Stomach smooth muscle (tissue), 2 donors: ENCODE measurements around the gene PURA.

Experiments used
- H3K27ac ChIP-seq: one replicate; pipeline ENCODE4 v1.7.0; 2013; ENCODE audit warnings: mild to moderate bottlenecking, low read length, inconsistent platforms
- H3K27me3 ChIP-seq, 2 donors: one replicate each; pipeline ENCODE4 v1.7.0; 2013; ENCODE audit warnings: low read length in 2 of 2; ENCODE audit not compliant: insufficient read depth in 2 of 2, control insufficient read depth in 1 of 2
- H3K36me3 ChIP-seq, 2 donors: one replicate each; pipeline ENCODE4 v1.7.0; 2013; ENCODE audit warnings: low read length in 2 of 2; ENCODE audit not compliant: control insufficient read depth in 2 of 2, insufficient read depth in 2 of 2
- H3K4me1 ChIP-seq: one replicate; pipeline ENCODE4 v1.7.0; 2013; ENCODE audit warnings: low read length; ENCODE audit not compliant: control insufficient read depth, insufficient read depth
- H3K4me3 ChIP-seq, 2 donors: one replicate each; pipeline ENCODE4 v1.7.0; 2013; ENCODE audit warnings: low read length in 2 of 2
- H3K9ac ChIP-seq, 2 donors: one replicate each; pipeline ENCODE4 v1.7.0; 2013; ENCODE audit warnings: low read length in 2 of 2, mild to moderate bottlenecking in 1 of 2
- H3K9me3 ChIP-seq, 2 donors: one replicate each; pipeline ENCODE4 v1.7.0; 2013; ENCODE audit warnings: low read length in 2 of 2; ENCODE audit not compliant: control insufficient read depth in 2 of 2
- donor health status: healthy.
- donor health status: Pancreatic carcinoma.

Gene PURA

DNA sequence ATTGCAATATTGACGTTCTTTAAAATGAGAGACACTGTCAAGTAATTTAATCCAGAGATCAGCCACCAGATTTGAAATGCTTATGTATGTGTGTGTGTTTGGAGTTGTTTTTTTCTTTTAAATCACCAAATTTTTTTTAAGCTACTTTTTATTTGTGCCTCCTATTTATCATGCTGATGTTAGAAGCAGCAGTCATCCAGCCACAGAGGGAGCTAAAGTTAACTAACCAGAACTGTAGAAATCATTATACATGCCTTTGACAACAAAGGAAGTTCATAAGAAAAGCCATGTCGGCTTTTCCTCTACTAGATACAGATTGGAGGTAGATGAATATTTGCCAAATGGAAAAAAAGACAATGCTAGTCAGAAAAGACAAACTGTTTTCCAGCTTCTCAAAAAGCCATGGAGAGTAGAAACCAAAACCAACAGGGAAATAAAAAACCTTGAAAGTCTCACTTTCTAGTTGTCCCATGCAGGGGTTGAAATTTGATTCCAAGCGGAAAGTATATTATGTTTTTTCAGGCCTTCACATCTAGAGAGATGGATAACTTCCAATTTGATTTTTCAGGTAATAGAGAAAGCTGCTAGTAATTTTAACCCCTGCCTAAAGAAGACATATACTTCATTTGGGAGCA lies 4.5 kb downstream of the PURA start:
- H3K27ac ChIP-seq: no peak overlapping the region
- no peaks in the 10 kb centered on the region for H3K9me3 ChIP-seq
- H3K4me3 ChIP-seq: no peak overlapping the region
- no peak overlapping the region for H3K9ac ChIP-seq
- H3K4me1 ChIP-seq: peaks cover 11% of the 10 kb centered on the region
- H3K36me3 ChIP-seq: no peaks in the 10 kb centered on the region
- H3K27me3 ChIP-seq: no peaks in the 10 kb centered on the region

DNA sequence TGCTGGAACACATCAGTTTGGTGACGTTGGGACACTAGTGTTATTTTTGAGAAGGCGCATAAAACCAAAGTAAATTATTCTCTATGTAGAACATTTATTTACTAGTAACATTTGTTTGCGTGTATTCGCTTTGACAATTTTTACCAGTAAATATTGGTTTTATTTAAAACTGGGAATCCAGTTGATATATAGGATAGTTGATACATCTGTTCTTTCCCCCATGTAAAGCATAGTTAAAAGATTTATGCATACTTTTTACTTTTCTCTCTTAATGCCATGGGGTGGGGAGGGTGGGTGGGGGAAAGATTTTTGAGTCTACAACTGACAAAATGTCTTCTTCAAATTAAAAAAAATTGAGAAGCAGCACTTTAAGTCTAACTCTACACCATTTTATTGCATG lies 11.7 kb downstream of the PURA start, which contains the start of gene IGIP:
TSS of gene IGIP (plus strand) at position 301 of the 400 bp plus-strand sequence. CDS start 2,540 bp downstream, outside the sequence.
- no peaks in the 10 kb centered on the region for H3K36me3 ChIP-seq
- no peaks in the 10 kb centered on the region for H3K27me3 ChIP-seq
- no peak within 1 kb of the TSS for H3K27ac ChIP-seq
- no peaks in the 10 kb centered on the region for H3K9me3 ChIP-seq
- no peak within 1 kb of the TSS for H3K4me3 ChIP-seq
- H3K9ac ChIP-seq: no peak within 1 kb of the TSS
- no peaks in the 10 kb centered on the region for H3K4me1 ChIP-seq

DNA sequence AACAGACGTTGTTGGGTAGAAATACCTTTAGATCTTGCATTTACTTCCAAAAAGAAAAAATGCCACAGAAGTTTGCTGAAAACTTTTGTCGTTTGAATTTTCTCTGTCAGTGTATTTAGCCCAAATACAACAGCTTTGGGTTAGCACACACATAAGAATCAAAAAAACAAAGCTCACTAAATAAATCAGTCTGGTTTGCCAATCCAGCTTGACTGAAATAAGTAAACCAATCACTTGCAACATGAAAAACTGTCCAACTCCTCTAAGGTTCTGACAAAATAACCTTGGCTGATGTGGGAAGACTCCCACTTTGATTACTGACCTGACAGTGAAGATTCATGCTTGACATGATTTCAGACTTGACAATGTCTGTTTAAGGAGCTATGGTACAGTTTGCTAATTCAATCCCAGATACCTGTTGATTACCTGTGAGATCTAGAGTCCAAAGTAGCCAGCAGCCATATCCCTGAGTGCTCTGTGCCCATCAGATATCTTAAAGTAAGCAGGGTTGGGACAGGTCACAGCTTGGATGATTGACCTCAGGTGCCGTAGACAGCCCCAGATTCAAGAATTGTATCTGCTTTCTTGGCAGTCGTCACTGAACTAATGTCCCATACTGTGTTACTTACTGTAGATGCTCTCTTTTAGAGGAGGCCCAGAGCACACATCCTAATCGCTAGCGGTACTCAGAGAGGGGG lies 12.6 kb downstream of the PURA start:
- H3K27me3 ChIP-seq: no peaks in the 10 kb centered on the region
- no peak overlapping the region for H3K9ac ChIP-seq
- H3K36me3 ChIP-seq: no peaks in the 10 kb centered on the region

DNA sequence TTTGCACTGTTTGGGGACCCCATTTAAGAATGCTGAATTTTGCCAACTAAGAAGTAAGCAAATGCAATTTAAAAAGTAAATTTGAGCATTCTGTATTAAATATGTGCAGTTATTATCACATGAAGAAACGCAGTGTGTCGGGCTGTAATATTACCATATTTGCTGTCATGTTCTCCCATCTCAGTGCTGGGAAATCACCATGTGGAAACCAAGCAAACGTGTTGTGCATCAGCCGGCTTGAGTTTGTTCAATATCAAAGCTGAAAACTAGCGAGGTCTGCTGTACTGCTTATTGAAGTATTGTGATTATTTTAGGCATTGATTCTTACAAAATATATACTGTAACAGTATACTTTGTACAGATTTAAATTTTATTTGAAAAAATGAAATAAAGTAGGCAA lies 14.5 kb downstream of the PURA start:
- H3K27ac ChIP-seq: no peak overlapping the region
- H3K36me3 ChIP-seq: no peaks in the 10 kb centered on the region
- H3K9ac ChIP-seq: no peak overlapping the region
- H3K4me3 ChIP-seq: no peak overlapping the region
- H3K27me3 ChIP-seq: no peaks in the 10 kb centered on the region
- peaks cover 14% of the 10 kb centered on the region for H3K4me1 ChIP-seq
- no peaks in the 10 kb centered on the region for H3K9me3 ChIP-seq

More for the DNA sequence above, 12.6 kb downstream of the PURA start:
- no peak overlapping the region for H3K27ac ChIP-seq
- no peaks in the 10 kb centered on the region for H3K4me1 ChIP-seq
- no peaks in the 10 kb centered on the region for H3K9me3 ChIP-seq
- no peak overlapping the region for H3K4me3 ChIP-seq

DNA sequence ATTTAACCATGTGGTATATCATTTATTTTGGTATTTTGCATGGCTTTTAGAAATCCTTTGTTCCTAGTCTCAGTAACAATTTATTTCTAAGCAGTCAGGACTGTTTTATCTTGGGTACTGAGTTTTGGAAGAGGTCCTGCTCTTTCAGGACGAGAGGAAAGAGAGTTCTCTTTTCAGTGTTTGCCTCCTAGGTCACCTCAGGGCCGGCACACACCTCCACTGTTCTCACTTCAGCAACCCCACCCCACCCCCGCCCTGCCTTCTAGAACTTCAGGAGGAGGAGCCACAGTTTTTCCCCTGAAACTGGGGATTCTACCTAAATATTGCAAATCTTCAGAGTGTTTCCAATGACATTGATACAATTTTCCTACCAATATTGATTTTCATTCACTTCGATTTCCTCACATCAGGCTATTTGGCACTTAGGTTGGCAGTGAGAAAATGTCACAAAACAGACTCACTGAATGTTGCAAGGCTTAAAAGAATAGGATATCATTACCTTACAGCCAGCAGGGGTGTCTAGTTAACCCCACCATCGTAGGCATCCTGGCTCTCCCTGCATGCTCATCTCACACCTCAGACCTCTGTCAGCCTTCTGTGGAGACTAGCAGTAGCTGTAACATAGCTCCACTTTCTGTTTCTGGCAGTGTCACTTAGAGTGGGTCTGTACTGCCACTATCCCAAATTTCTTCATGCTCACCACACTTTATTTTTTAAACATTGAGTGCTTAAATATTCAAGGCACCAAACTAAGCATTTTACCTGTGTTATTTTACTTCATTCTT lies 17.2 kb downstream of the PURA start:
- Histone ChIP-seq H3K4me1 (peaks cover 15% of the 10 kb centered on the region), H3K4me3 (no peak overlapping the region), H3K9me3 (no peaks in the 10 kb centered on the region), H3K9ac (no peak overlapping the region), H3K27ac (no peak overlapping the region), H3K36me3 (no peaks in the 10 kb centered on the region), H3K27me3 (no peaks in the 10 kb centered on the region)

DNA sequence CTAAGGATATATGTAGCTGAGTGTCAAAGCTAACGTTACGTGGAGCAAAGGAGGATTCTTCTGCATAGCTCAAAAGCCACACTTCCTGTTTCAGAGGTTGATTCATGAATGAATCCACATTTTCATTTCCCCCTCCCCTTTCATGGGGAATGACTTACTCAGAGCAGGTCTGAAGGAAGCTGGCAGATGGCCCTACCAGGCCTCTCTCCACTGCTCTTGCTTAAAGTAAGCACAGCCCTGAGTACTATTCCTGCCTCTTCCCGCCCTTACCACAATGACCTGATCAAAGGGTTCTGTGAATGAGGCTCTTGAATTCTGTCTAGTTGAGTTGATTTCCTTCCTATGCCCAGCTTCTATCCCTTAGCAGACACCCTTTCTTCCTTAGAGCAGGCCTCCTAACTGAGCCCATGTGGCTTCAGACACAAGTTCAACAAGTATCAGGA lies 18.1 kb downstream of the PURA start:
- H3K9ac ChIP-seq: no peak overlapping the region
- no peak overlapping the region for H3K27ac ChIP-seq
- no peaks in the 10 kb centered on the region for H3K27me3 ChIP-seq
- no peaks in the 10 kb centered on the region for H3K9me3 ChIP-seq
- peaks cover 15% of the 10 kb centered on the region for H3K4me1 ChIP-seq
- H3K4me3 ChIP-seq: no peak overlapping the region
- no peaks in the 10 kb centered on the region for H3K36me3 ChIP-seq

DNA sequence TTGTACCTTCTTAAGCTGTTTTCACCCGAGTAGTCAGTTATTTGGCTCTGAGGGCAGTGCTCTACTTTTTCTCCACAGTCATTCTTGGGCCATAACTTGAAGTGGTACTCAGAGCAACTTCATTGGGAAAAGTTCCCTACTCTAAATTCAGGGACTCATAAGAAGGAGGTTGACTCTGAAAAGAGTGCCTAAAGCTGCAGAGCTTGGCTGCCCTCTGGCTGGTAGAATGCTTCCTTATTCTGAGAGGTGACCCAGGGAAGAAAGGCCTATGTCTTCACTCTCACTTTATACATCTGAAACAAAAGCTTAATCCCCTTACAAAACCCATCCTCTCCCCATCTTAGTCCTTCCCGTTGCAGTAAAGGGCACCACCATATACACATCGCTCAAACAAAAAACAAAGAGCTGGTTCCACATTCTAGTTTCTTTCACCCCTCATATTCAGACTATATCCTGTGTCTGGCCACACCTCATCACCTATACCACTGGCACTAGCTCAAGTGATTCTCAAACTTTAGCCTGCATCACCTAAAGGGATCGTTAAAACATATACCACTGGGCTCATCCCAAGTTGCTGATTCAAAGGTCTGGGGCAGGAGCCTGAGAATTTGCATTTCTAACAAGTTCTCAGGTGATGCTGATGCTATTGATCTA lies 19.7 kb downstream of the PURA start:
- Histone ChIP-seq H3K27ac (no peak overlapping the region), H3K4me3 (no peak overlapping the region), H3K9ac (no peak overlapping the region), H3K36me3 (no peaks in the 10 kb centered on the region), H3K9me3 (no peaks in the 10 kb centered on the region), H3K4me1 (peaks cover 17% of the 10 kb centered on the region), H3K27me3 (no peaks in the 10 kb centered on the region)

DNA sequence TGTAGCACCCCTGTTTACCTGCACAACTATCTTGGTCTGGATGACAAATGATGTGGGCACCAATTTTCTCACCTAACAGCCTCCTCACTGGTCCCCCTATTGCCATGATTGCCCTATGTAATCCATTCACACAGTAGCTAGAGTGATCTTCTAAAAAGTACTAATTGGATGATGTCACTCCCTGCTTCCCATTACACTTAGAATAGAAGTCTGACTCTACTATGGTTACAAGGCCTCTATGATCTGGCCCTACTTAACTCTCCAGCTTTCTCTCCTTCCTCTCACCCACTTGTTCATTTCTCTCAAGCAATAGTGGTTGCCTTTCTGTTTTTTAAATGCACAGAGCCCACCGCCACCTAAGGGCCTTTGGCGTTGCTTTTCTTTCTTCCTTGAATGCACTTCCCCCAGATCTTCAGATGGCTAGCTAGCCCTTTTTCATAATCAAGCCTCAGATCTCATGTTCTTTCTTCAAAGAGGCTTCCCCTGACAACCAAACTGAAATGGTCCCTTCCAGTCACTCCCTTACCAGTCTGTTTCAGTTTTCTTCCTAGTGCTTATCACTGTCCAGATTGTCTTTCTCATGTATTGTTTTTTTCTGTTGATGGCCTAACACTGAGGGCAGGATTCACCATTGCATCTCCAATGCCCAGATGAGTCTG lies 20.5 kb downstream of the PURA start:
- H3K27ac ChIP-seq: no peak overlapping the region
- no peak overlapping the region for H3K4me3 ChIP-seq
- peaks cover 17% of the 10 kb centered on the region for H3K4me1 ChIP-seq
- H3K36me3 ChIP-seq: no peaks in the 10 kb centered on the region
- no peaks in the 10 kb centered on the region for H3K27me3 ChIP-seq
- no peaks in the 10 kb centered on the region for H3K9me3 ChIP-seq
- H3K9ac ChIP-seq: no peak overlapping the region

DNA sequence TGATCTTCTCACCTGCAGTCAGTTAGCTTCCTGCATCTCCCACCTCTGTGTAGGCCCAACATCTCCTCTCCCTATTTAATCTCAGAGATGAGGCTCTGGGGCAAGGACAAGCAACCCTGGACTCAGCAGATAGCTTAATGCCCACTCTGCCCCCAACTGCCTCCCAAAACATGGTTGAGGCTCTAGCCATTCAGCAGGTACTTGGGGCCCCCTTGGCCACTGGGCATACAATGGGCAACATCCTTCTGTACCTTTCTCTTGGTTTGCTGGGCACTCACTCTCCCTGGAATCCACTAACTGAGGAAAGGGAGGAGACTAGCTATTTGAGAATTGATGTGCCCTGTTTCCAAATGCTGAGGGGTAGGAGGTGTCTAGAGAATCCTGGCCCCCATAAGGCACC lies 21.2 kb downstream of the PURA start:
- Histone ChIP-seq H3K27me3 (no peaks in the 10 kb centered on the region), H3K9me3 (no peaks in the 10 kb centered on the region), H3K36me3 (no peaks in the 10 kb centered on the region), H3K27ac (no peak overlapping the region), H3K4me1 (peaks cover 17% of the 10 kb centered on the region), H3K9ac (no peak overlapping the region), H3K4me3 (no peak overlapping the region)

DNA sequence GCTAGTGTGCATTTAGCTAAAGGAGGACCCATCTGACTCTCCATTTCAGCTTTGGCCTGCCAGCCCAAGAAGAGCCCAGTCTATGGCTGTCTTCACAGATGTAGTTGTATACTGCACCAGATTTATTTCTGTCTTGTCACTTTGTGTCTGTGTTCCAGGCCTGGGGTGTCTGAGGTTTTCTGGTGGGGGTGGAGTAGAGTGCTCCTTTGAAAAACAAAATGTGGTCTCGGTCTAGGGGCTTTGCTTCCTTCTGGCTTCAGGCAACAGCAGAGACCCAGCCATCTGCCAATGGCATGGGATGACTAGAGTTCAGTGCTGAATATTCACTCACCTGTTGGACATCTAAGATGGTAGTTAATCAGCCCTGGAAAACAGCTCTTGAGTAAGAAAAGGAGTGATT lies 22.7 kb downstream of the PURA start:
- Histone ChIP-seq H3K27me3 (no peaks in the 10 kb centered on the region), H3K4me1 (peaks cover 29% of the 10 kb centered on the region), H3K9me3 (no peaks in the 10 kb centered on the region), H3K9ac (no peak overlapping the region), H3K36me3 (no peaks in the 10 kb centered on the region), H3K27ac (no peak overlapping the region), H3K4me3 (no peak overlapping the region)
